NB4 (cell line): ENCODE measurements around the gene DHRS12.

Experiments used
- CTCF ChIP-seq: IDR thresholded peaks from one replicate; pipeline ENCODE4 v1.5.1; 2012; ENCODE audit warnings: low read depth, low read length
- POLR2A ChIP-seq: IDR thresholded peaks from 2 replicates; pipeline ENCODE4 v1.6.1; 2011; ENCODE audit warnings: mild to moderate bottlenecking; ENCODE audit not compliant: insufficient read length; ENCODE audit errors: extremely low read depth

- no peak for TF ChIP-seq POLR2A
- TF ChIP-seq CTCF, result no peak
These were observed 1.1 kb downstream of the DHRS12 start for GRCh38 chr13:51802631-51803418.
